Neuronal stem cell (in vitro differentiated cells): Measurements from ENCODE around the gene LRRC61.
A peak's percentile ranks its signal among the peaks of the same experiment; 100 is the strongest.

Source experiments
- DNase-seq: peaks from one replicate; pipeline ENCODE4 v3.0.0-alpha.2; 2013; ENCODE audit warnings: low spot score
- H2AFZ ChIP-seq: one replicate; pipeline ENCODE4 v1.6.1; 2013; ENCODE audit warnings: mild to moderate bottlenecking, low read length, inconsistent platforms
- H2AK5ac ChIP-seq: 2 replicates; pipeline ENCODE4 v1.6.1; 2013; ENCODE audit warnings: low read depth, mild to moderate bottlenecking, inconsistent platforms, low read length, moderate library complexity, mixed read lengths
- H2BK120ac ChIP-seq: 2 replicates; pipeline ENCODE4 v1.6.1; 2013; ENCODE audit warnings: low read depth, mild to moderate bottlenecking, inconsistent platforms, low read length, moderate library complexity, mixed read lengths
- H2BK12ac ChIP-seq: one replicate; pipeline ENCODE4 v1.6.1; 2013; ENCODE audit warnings: low read length, inconsistent platforms
- H2BK15ac ChIP-seq: 2 replicates; pipeline ENCODE4 v1.6.1; 2013; ENCODE audit warnings: mild to moderate bottlenecking, low read length, inconsistent platforms, mixed read lengths
- H2BK5ac ChIP-seq: one replicate; pipeline ENCODE4 v1.6.1; 2013; ENCODE audit warnings: inconsistent platforms, mild to moderate bottlenecking, low read length, moderate library complexity
- H3K14ac ChIP-seq: one replicate; pipeline ENCODE4 v1.6.1; 2013; ENCODE audit warnings: low read length, inconsistent platforms
- H3K18ac ChIP-seq: 2 replicates; pipeline ENCODE4 v1.6.1; 2013; ENCODE audit warnings: low read length, inconsistent platforms
- H3K23ac ChIP-seq: 2 replicates; pipeline ENCODE4 v1.6.1; 2013; ENCODE audit warnings: low read depth, mild to moderate bottlenecking, mixed read lengths, low read length, inconsistent platforms; ENCODE audit not compliant: poor library complexity
- H3K27ac ChIP-seq: replicated peaks from 3 replicates; pipeline ENCODE4 v1.5.1; 2013; ENCODE audit warnings: low read length, inconsistent platforms
- H3K27me3 ChIP-seq, 3 experiments: 2 replicates each; pipeline ENCODE4 v1.6.1; 2013; ENCODE audit warnings: low read length in 3 of 3, mild to moderate bottlenecking in 2 of 3, inconsistent platforms in 1 of 3, low read depth in 1 of 3, mixed read lengths in 1 of 3, moderate library complexity in 1 of 3; ENCODE audit not compliant: control insufficient read depth in 3 of 3, insufficient read depth in 3 of 3
- H3K36me3 ChIP-seq, 2 donors: replicated peaks in 1 of 2; 2 replicates each; pipeline ENCODE4 v1.6.1; 2013; ENCODE audit warnings: low read length in 2 of 2; ENCODE audit not compliant: control insufficient read depth in 2 of 2, insufficient read depth in 2 of 2
- H3K4ac ChIP-seq: 2 replicates; pipeline ENCODE4 v1.6.1; 2013; ENCODE audit warnings: inconsistent platforms, mild to moderate bottlenecking, low read length, moderate library complexity
- H3K4me1 ChIP-seq, 2 donors: 1 replicate in 1 of 2; 2 replicates in 1 of 2; pipeline ENCODE4 v1.6.1; 2013; ENCODE audit warnings: low read length in 2 of 2, low read depth in 1 of 2; ENCODE audit not compliant: control insufficient read depth in 2 of 2, insufficient read depth in 1 of 2
- H3K4me2 ChIP-seq: one replicate; pipeline ENCODE4 v1.6.1; 2013; ENCODE audit warnings: mild to moderate bottlenecking, low read length, inconsistent platforms; ENCODE audit not compliant: insufficient read depth, poor library complexity, severe bottlenecking
- H3K4me3 ChIP-seq, 2 donors: 2 replicates each; pipeline ENCODE4 v1.5.1; 2013; ENCODE audit warnings: low read length in 2 of 2, mild to moderate bottlenecking in 2 of 2, inconsistent platforms in 1 of 2, moderate library complexity in 1 of 2
- H3K79me1 ChIP-seq: one replicate; pipeline ENCODE4 v1.6.1; 2013; ENCODE audit warnings: low read depth, mild to moderate bottlenecking, inconsistent platforms, low read length, moderate library complexity
- H3K9ac ChIP-seq: one replicate; pipeline ENCODE4 v1.6.1; 2013; ENCODE audit warnings: mild to moderate bottlenecking, low read depth, low read length, inconsistent platforms; ENCODE audit not compliant: poor library complexity
- H3K9me3 ChIP-seq, 2 donors: replicated peaks in 1 of 2; 2 replicates each; pipeline versions ENCODE3 to v1.6.1; 2013; ENCODE audit warnings: low read length in 2 of 2, mild to moderate bottlenecking in 2 of 2, inconsistent platforms in 1 of 2, low read depth in 1 of 2, mixed read lengths in 1 of 2, moderate library complexity in 1 of 2; ENCODE audit not compliant: control insufficient read depth in 2 of 2, insufficient read depth in 1 of 2
- H4K8ac ChIP-seq: one replicate; pipeline ENCODE4 v1.6.1; 2013; ENCODE audit warnings: low read depth, mild to moderate bottlenecking, inconsistent platforms, low read length, moderate library complexity
- H4K91ac ChIP-seq: one replicate; pipeline ENCODE4 v1.6.1; 2013; ENCODE audit warnings: low read length, low read depth, mild to moderate bottlenecking, inconsistent platforms; ENCODE audit not compliant: poor library complexity
- WGBS, 2 donors: extraction: QIAGEN DNeasy Blood & Tissue Kit; methylation state at CpG; one replicate each; pipeline ENCODE4 v1.1.7; 2013; ENCODE audit warnings: missing lambda C conversion rate in 2 of 2, mixed read lengths in 1 of 2; ENCODE audit not compliant: insufficient read length in 2 of 2, insufficient replicate concordance in 1 of 2; ENCODE audit errors: extremely low coverage in 2 of 2; 5-methylcytosine and 5-hydroxymethylcytosine counted together

Gene LRRC61

DNA sequence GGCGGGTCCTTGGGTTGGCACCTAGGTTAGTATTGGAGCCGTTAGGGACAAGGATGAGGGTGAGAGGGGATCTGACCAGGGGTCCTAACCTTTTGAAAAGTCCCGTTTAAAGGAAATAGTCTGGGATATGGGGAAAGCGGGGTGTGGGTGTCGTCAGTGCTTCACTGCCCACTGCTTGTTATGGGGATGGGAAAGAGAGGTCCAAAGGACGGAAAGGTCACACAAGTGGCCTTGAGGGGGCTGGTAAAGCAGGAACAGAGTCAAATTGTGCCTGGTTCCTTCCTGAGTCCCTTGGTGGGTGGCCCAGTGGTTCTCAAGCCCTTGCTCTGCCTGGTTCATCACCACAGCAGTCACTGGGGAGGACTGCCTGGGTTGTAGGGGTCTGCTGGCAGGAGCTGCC is 53.4 kb downstream of the LRRC61 start:
- Histone ChIP-seq H4K91ac (no peak overlapping the region), H2AK5ac (no peak overlapping the region), H3K79me1 (peaks cover 16% of the 10 kb centered on the region), H2BK5ac (no peak overlapping the region), H3K27ac (peak overlapping the region; percentile 52), H3K23ac (no peak overlapping the region), H3K18ac (peak overlapping the region; percentile 59), H2BK12ac (no peak overlapping the region), H2BK15ac (no peak overlapping the region), H3K14ac (no peak overlapping the region), H3K4me1 (peaks cover 26 to 29% of the 10 kb centered on the region in 2 donors), H3K4me2 (no peak overlapping the region), H3K27me3 (no peaks in the 10 kb centered on the region), H3K9ac (no peak overlapping the region), H2AFZ (no peak overlapping the region), H2BK120ac (no peak overlapping the region), H3K36me3 (peaks cover 23 to 39% of the 10 kb centered on the region in 2 donors), H3K4ac (no peak overlapping the region), H4K8ac (no peak overlapping the region), H3K9me3 (no peaks in the 10 kb centered on the region), H3K4me3 (no peak overlapping the region)
- WGBS, 2 donors: no CpG with 5 or more reads among the region's 6 CpGs
- DNase-seq: no peak

- no peak overlapping the region for H4K91ac ChIP-seq
- peaks cover 21 to 34% of the 10 kb centered on the region in 2 donors for H3K36me3 ChIP-seq
- no peak overlapping the region for H2BK120ac ChIP-seq
- H3K4ac ChIP-seq: no peak overlapping the region
- H3K18ac ChIP-seq: no peak overlapping the region
- H3K4me3 ChIP-seq: no peak overlapping the region
- H3K79me1 ChIP-seq: peaks cover 12% of the 10 kb centered on the region
- no peak overlapping the region for H2BK12ac ChIP-seq
- no peak overlapping the region for H2BK5ac ChIP-seq
- no peak for DNase-seq
- peak overlapping the region; percentile 25 for H3K27ac ChIP-seq
- H3K4me2 ChIP-seq: no peak overlapping the region
- H3K4me1 ChIP-seq: peaks cover 32 to 33% of the 10 kb centered on the region in 2 donors
- H4K8ac ChIP-seq: no peak overlapping the region
- no peaks in the 10 kb centered on the region for H3K9me3 ChIP-seq
- H2AK5ac ChIP-seq: no peak overlapping the region
- H3K9ac ChIP-seq: no peak overlapping the region
- H3K23ac ChIP-seq: no peak overlapping the region
- no peak overlapping the region for H2AFZ ChIP-seq
- no peak overlapping the region for H3K14ac ChIP-seq
- WGBS, 2 donors: no CpG with 5 or more reads among the region's 3 CpGs
- no peaks in the 10 kb centered on the region for H3K27me3 ChIP-seq
- no peak overlapping the region for H2BK15ac ChIP-seq
Measured at GRCh38 chr7:150377196-150377595, 54.0 kb downstream of the LRRC61 start.

- Histone ChIP-seq H3K18ac (no peak overlapping the region), H3K14ac (no peak overlapping the region), H2BK15ac (no peak overlapping the region), H3K23ac (no peak overlapping the region), H4K8ac (no peak overlapping the region), H2BK120ac (no peak overlapping the region), H4K91ac (no peak overlapping the region), H3K27me3 (no peaks in the 10 kb centered on the region), H3K4me3 (no peak overlapping the region), H3K4me1 (peaks cover 36% of the 10 kb centered on the region in 2 donors), H3K27ac (peak overlapping the region; percentile 25), H3K4ac (no peak overlapping the region), H3K9ac (no peak overlapping the region), H3K9me3 (no peaks in the 10 kb centered on the region), H3K4me2 (no peak overlapping the region), H2AFZ (no peak overlapping the region), H2BK5ac (no peak overlapping the region), H3K79me1 (peaks cover 8% of the 10 kb centered on the region), H2AK5ac (no peak overlapping the region), H3K36me3 (peaks cover 19 to 30% of the 10 kb centered on the region in 2 donors), H2BK12ac (no peak overlapping the region)
- no CpG with 5 or more reads among the region's 4 CpGs for WGBS, 2 donors
- no peak for DNase-seq
Measured at GRCh38 chr7:150377635-150378034, 54.5 kb downstream of the LRRC61 start.

DNA sequence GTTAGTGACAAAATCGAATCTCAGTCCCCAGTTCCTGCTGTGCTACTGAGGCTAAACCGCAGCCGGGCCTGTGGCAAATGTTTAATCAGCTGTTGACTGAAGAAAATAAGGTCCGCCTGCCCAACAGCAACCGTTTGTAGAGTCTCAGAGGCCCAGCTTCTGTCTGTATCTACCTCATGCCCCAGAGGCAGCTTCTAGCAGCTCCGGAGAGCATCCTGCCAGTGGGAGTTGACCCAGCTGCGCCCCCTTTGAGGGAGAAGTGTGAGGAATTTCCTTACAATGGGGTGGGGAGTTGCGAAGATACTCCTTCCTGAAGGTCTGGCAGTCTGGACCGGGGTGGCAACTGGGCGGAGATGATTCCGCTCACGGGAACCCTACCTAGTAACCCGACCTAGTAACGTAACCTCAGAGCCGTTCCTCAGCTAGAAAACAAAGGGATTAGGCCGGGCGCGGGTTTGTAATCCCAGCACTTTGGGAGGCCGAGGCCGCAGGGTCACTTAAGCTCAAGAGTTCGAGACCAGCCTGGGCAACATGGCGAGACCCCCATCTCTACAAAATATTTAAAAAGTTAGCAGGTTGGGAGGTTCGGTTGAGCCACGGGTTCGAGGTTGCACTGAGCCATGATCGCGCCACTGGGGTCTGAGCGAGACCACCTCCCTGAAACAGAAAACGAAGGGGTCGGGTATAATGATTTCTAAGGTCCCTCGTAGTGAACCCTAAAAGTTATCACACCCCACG is 55.1 kb downstream of the LRRC61 start:
- Histone ChIP-seq H2BK12ac (no peak overlapping the region), H3K27me3 (no peaks in the 10 kb centered on the region), H2AFZ (peak overlapping the region; percentile 71)

More for the DNA sequence above, 55.1 kb downstream of the LRRC61 start:
- peaks cover 41 to 43% of the 10 kb centered on the region in 2 donors for H3K4me1 ChIP-seq
- H2BK120ac ChIP-seq: peak overlapping the region; percentile 97
- peak overlapping the region; percentile 88 for H3K4me2 ChIP-seq
- H3K36me3 ChIP-seq: peaks cover 12 to 23% of the 10 kb centered on the region in 2 donors
- peak overlapping the region; percentile 93 for H3K9ac ChIP-seq
- peak overlapping the region; percentile 98 for H2BK5ac ChIP-seq
- peak overlapping the region; percentile 93 for H4K91ac ChIP-seq
- peaks cover 5% of the 10 kb centered on the region for H3K79me1 ChIP-seq
- H3K14ac ChIP-seq: no peak overlapping the region
- no CpG with 5 or more reads among the region's 32 CpGs for WGBS, 2 donors
- H3K23ac ChIP-seq: peak overlapping the region; percentile 96
- peak overlapping the region; percentile 88 for H2BK15ac ChIP-seq
- peak overlapping the region; percentile 98 for H3K18ac ChIP-seq
- peak overlapping the region; percentile 96 for H3K27ac ChIP-seq
- H3K9me3 ChIP-seq: no peaks in the 10 kb centered on the region
- H2AK5ac ChIP-seq: peak overlapping the region; percentile 95
- H3K4ac ChIP-seq: no peak overlapping the region
- peak; percentile 83 for DNase-seq
- peak overlapping the region; percentile 55 to 87 for H3K4me3 ChIP-seq
- H4K8ac ChIP-seq: no peak overlapping the region
